OCI-LY7 (cell line): ENCODE measurements around the gene SLC9A9. TPM values are rescaled to one million over a fixed set of nuclear protein-coding genes. Genes with fewer than 3 reads are reported as not detected.
"Not testable (repeated sequence)": the region's sequence is repeated elsewhere in the genome, so short reads cannot be mapped to it uniquely, and the experiment has no call there.

Source experiments
- BruUV-seq: library from RNA; stranded (reverse); fragments of 400-500 nt; replicated peaks from 2 replicates; lab custom pipeline; 2021; lab: Mats Ljungman, UMichigan
- CTCF ChIA-PET: fragments of 300-600 bp; sonication (Branson Sonifier 250); formaldehyde crosslinking; loops from one replicate; lab custom pipeline; 2022; ENCODE audit warnings: antibody characterized with exemption; ENCODE audit not compliant: unreplicated experiment; lab: Charles Lee
- POLR2A ChIA-PET: fragments of 300-600 bp; sonication (Branson Sonifier 250); formaldehyde crosslinking; loops from one replicate; lab custom pipeline; 2022; ENCODE audit warnings: antibody characterized with exemption; lab: Charles Lee
- DNase-seq: peaks from one replicate; pipeline ENCODE4 v3.0.0-alpha.2; 2015; ENCODE audit warnings: low spot score
- H2AFZ ChIP-seq: fragments of 200-600 bp; sonication (generic), shearing (Covaris generic); 2 replicates; pipeline ENCODE4 v1.6.1; 2014; ENCODE audit warnings: mild to moderate bottlenecking, antibody characterized with exemption, low read length, moderate library complexity
- H3K27ac ChIP-seq: fragments of 200-600 bp; sonication (generic); 2 replicates; pipeline ENCODE4 v1.5.1; 2014; ENCODE audit warnings: mixed run types, low read depth, mild to moderate bottlenecking, moderate library complexity, low read length, inconsistent platforms; ENCODE audit not compliant: poor library complexity, severe bottlenecking
- H3K36me3 ChIP-seq: fragments of 200-600 bp; sonication (generic); 2 replicates; pipeline ENCODE4 v1.6.1; 2014; ENCODE audit warnings: mild to moderate bottlenecking, antibody characterized with exemption, low read length, moderate library complexity, mixed read lengths; ENCODE audit not compliant: insufficient read depth
- H3K4me1 ChIP-seq: fragments of 200-600 bp; sonication (generic); 2 replicates; pipeline ENCODE4 v1.5.1; 2014; ENCODE audit warnings: mild to moderate bottlenecking, low read length; ENCODE audit not compliant: insufficient read depth, poor library complexity, severe bottlenecking
- H3K4me2 ChIP-seq: fragments of 200-600 bp; sonication (generic); 2 replicates; pipeline ENCODE4 v1.6.1; 2014; ENCODE audit warnings: mild to moderate bottlenecking, low read length
- H3K4me3 ChIP-seq: fragments of 200-600 bp; sonication (generic); 2 replicates; pipeline ENCODE4 v1.5.1; 2014; ENCODE audit warnings: mild to moderate bottlenecking, low read depth, low read length; ENCODE audit not compliant: poor library complexity, severe bottlenecking
- H3K79me2 ChIP-seq: fragments of 200-600 bp; sonication (generic); 2 replicates; pipeline ENCODE4 v1.6.1; 2016; ENCODE audit warnings: low read depth, mild to moderate bottlenecking, low read length, moderate library complexity, mixed read lengths; ENCODE audit not compliant: insufficient read depth
- H3K9me2 ChIP-seq: fragments of 200-600 bp; sonication (generic); 2 replicates; pipeline ENCODE4 v1.6.1; 2016; ENCODE audit warnings: mild to moderate bottlenecking, low read length, mixed read lengths; ENCODE audit not compliant: insufficient read depth
- H3K9me3 ChIP-seq: fragments of 200-600 bp; sonication (generic); 2 replicates; pipeline ENCODE4 v1.6.1; 2014; ENCODE audit warnings: mild to moderate bottlenecking, mixed run types, low read length, mixed read lengths
- H4K20me1 ChIP-seq: fragments of 200-600 bp; sonication (generic); 2 replicates; pipeline ENCODE4 v1.6.1; 2014; ENCODE audit warnings: mild to moderate bottlenecking, antibody characterized with exemption, low read length, moderate library complexity, mixed read lengths; ENCODE audit not compliant: insufficient read depth
- CTCF ChIP-seq: fragments of 200-600 bp; sonication (generic); conservative IDR thresholded peaks from 2 replicates; pipeline ENCODE4 v1.5.1; 2014; ENCODE audit warnings: mild to moderate bottlenecking, antibody characterized with exemption, low read length, moderate library complexity, mixed read lengths
- EZH2phosphoT487 ChIP-seq: fragments of 200-600 bp; sonication (generic); IDR thresholded peaks from 2 replicates; pipeline ENCODE4 v1.6.1; 2018; ENCODE audit warnings: low read depth, borderline replicate concordance, mild to moderate bottlenecking, mixed run types, antibody characterized with exemption, low read length, moderate library complexity, mixed read lengths
- intact Hi-C: fragments of 100-400 bp; cut with micrococcal nuclease; formaldehyde crosslinking; loops from one replicate; pipeline ENCODE4 v1.10.0; 2022; ENCODE audit not compliant: unreplicated experiment
- total RNA-seq, 2 experiments: library from RNA; depleted of rRNA in 1 of 2; stranded (reverse); fragments of >200 nt in 1 of 2; shearing (Covaris generic) in 1 of 2; gene quantifications; 2 replicates each; pipeline ENCODE4 v1.2.3, GENCODE V29; 2014 to 2022

Gene SLC9A9
- total RNA-seq, 2 experiments from 2014 or later = 9.3 to 14.8 TPM

GRCh38 chr3:143286392-143287010, 561.8 kb downstream of the SLC9A9 start:
- no peaks in the 10 kb centered on the region for H3K9me3 ChIP-seq
- intact Hi-C loops = no loop called here
- BruUV-seq = no TSS peak
- H2AFZ ChIP-seq = no peak overlapping the region
- no peak for DNase-seq
- no peaks in the 10 kb centered on the region for H3K79me2 ChIP-seq
- no peak overlapping the region for H3K4me2 ChIP-seq
- no peaks in the 10 kb centered on the region for H3K36me3 ChIP-seq
- ChIA-PET POLR2A (interaction anchor here (0.8 to 1.8 kb wide), 3 partner anchors 13 to 17 kb away, joined by 3 to 5 read pairs (median 3); no protein-coding TSS in a partner anchor), CTCF (no interaction called here)
- no peaks in the 10 kb centered on the region for H3K9me2 ChIP-seq
- TF ChIP-seq CTCF = no peak
- no peak for TF ChIP-seq EZH2phosphoT487
- no peaks in the 10 kb centered on the region for H4K20me1 ChIP-seq
- H3K4me3 ChIP-seq = no peak overlapping the region
- H3K27ac ChIP-seq = no peak overlapping the region
- no peaks in the 10 kb centered on the region for H3K4me1 ChIP-seq

GRCh38 chr3:143283432-143284128, 564.7 kb downstream of the SLC9A9 start:
- DNase-seq = no peak
- Histone ChIP-seq H3K4me3 (no peak overlapping the region), H3K9me3 (no peaks in the 10 kb centered on the region), H3K9me2 (no peaks in the 10 kb centered on the region), H3K4me1 (no peaks in the 10 kb centered on the region), H3K27ac (no peak overlapping the region), H3K79me2 (no peaks in the 10 kb centered on the region), H3K4me2 (no peak overlapping the region), H4K20me1 (no peaks in the 10 kb centered on the region), H3K36me3 (no peaks in the 10 kb centered on the region), H2AFZ (no peak overlapping the region)
- POLR2A ChIA-PET = interaction anchor here (0.7 kb wide), 2 partner anchors 11 to 1387 kb away, joined by 3 to 4 read pairs; no protein-coding TSS in a partner anchor
- no TSS peak for BruUV-seq
- CTCF ChIA-PET = no interaction called here
- intact Hi-C loops = no loop called here
- no peak for TF ChIP-seq CTCF
- TF ChIP-seq EZH2phosphoT487 = no peak

GRCh38 chr3:143280984-143281383, 567.3 kb downstream of the SLC9A9 start:
- H3K36me3 ChIP-seq = no peaks in the 10 kb centered on the region
- no peak for DNase-seq
- H4K20me1 ChIP-seq = no peaks in the 10 kb centered on the region
- no TSS peak for BruUV-seq
- H3K79me2 ChIP-seq = no peaks in the 10 kb centered on the region
- no peak overlapping the region for H3K4me3 ChIP-seq
- no peaks in the 10 kb centered on the region for H3K9me3 ChIP-seq
- POLR2A ChIA-PET = interaction anchor here (0.8 kb wide), 1 partner anchor 200 kb away, joined by 3 read pairs; no protein-coding TSS in a partner anchor
- H3K27ac ChIP-seq = no peak overlapping the region
- CTCF ChIA-PET = no interaction called here
- no peaks in the 10 kb centered on the region for H3K4me1 ChIP-seq
- H3K9me2 ChIP-seq = no peaks in the 10 kb centered on the region
- H2AFZ ChIP-seq = no peak overlapping the region
- TF ChIP-seq EZH2phosphoT487 = no peak
- no peak for TF ChIP-seq CTCF
- no peak overlapping the region for H3K4me2 ChIP-seq
- intact Hi-C loops = no loop called here

GRCh38 chr3:143279567-143279966, 568.7 kb downstream of the SLC9A9 start:
- H3K4me3 ChIP-seq, H3K27ac ChIP-seq, H3K4me1 ChIP-seq, CTCF ChIA-PET, H4K20me1 ChIP-seq, H3K9me3 ChIP-seq, H3K4me2 ChIP-seq, DNase-seq, H3K36me3 ChIP-seq, BruUV-seq, intact Hi-C loops, H3K9me2 ChIP-seq, H2AFZ ChIP-seq, H3K79me2 ChIP-seq: not testable (repeated sequence)
- POLR2A ChIA-PET = interaction anchor here (0.7 kb wide), 1 partner anchor 448 kb away, joined by 4 read pairs; no protein-coding TSS in a partner anchor
